ENCODE data around the gene LOC101059915.

LOC101059915 gene

GRCh38 chrX:71667328-71668247 lies at the start of gene LOC101059915:
TSS of gene LOC101059915 (plus strand) at chrX:71667546.
- H3K4me3 Mint-ChIP-seq, result no peak within 1 kb of the TSS
- H3K9me3 Mint-ChIP-seq, result no peaks in the 10 kb centered on the region
- H3K4me1 Mint-ChIP-seq, result peaks cover 14 to 33% (median 29%) of the 10 kb centered on the region in 4 donors
- H3K27ac Mint-ChIP-seq, result no peak within 1 kb of the TSS
- POLR2A ChIA-PET, result interaction anchor here (0.6 kb wide), 2 partner anchors 103 to 275 kb away, joined by 3 read pairs; no protein-coding TSS in a partner anchor
- DNase-seq (no peak), ATAC-seq (no peak)
- no peaks in the 10 kb centered on the region for H3K36me3 Mint-ChIP-seq
- peaks cover 0 to 4% (median 0%) of the 10 kb centered on the region in 5 donors for H3K27me3 Mint-ChIP-seq

DNA sequence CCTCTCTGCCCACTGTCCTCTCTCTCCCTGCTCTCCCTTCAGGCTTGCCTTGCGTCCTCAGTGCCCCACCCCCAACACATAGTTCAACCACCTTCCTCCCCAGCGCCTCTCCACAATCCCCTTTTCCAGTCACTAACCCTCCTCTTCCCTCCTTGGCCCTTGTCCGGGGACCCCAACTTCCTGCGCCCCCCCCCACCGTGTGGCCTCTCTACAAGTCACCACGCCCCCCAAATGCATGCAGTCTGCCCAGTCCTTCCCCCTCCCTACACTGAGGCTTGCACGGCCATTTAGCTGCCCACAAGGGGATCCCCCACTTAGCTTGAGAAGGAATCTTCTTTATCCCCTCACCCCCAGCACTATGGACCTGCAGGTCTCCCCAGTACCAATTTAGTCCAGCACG lies 49.6 kb upstream of the LOC101059915 start:
- peaks cover 22 to 69% (median 68%) of the 10 kb centered on the region in 4 donors for H3K4me1 Mint-ChIP-seq
- no peaks in the 10 kb centered on the region for H3K27me3 Mint-ChIP-seq
- ATAC-seq (no peak), DNase-seq (no peak)
- peaks cover 3 to 30% (median 10%) of the 10 kb centered on the region in 3 donors for H3K36me3 Mint-ChIP-seq
- no peaks in the 10 kb centered on the region for H3K9me3 Mint-ChIP-seq
- peak overlapping the region; percentile 83 to 95 (median 86) for H3K4me3 Mint-ChIP-seq
- POLR2A ChIA-PET, result interaction anchor here (1.2 to 5.0 kb wide), 9 partner anchors 8 to 104 kb away, joined by 3 to 33 read pairs (median 4); partner anchors contain the start of gene OGT
- peak overlapping the region; percentile 80 to 96 (median 92) for H3K27ac Mint-ChIP-seq

- peak in 7 of 10 donors; percentile 20 to 68 (median 42) for DNase-seq
- peaks cover 3 to 25% (median 10%) of the 10 kb centered on the region in 3 donors for H3K36me3 Mint-ChIP-seq
- POLR2A ChIA-PET, result interaction anchor here (1.2 to 5.0 kb wide), 8 partner anchors 7 to 105 kb away, joined by 3 to 33 read pairs (median 4); partner anchors contain the start of gene OGT
- peak within 1 kb of the TSS; percentile 83 to 95 (median 86) for H3K4me3 Mint-ChIP-seq
- peak; percentile 48 to 57 for ATAC-seq
- no peaks in the 10 kb centered on the region for H3K27me3 Mint-ChIP-seq
- H3K9me3 Mint-ChIP-seq, result no peaks in the 10 kb centered on the region
- H3K4me1 Mint-ChIP-seq, result peaks cover 26 to 75% (median 74%) of the 10 kb centered on the region in 4 donors
- H3K27ac Mint-ChIP-seq, result peak within 1 kb of the TSS; percentile 80 to 96 (median 93)
Observed at GRCh38 chrX:71618303-71618721, 49.0 kb upstream of the LOC101059915 start, which contains the start of gene CXCR3. TSS of gene CXCR3 (minus strand) at chrX:71618511. CDS start at chrX:71618449, 62 bp downstream.

DNA sequence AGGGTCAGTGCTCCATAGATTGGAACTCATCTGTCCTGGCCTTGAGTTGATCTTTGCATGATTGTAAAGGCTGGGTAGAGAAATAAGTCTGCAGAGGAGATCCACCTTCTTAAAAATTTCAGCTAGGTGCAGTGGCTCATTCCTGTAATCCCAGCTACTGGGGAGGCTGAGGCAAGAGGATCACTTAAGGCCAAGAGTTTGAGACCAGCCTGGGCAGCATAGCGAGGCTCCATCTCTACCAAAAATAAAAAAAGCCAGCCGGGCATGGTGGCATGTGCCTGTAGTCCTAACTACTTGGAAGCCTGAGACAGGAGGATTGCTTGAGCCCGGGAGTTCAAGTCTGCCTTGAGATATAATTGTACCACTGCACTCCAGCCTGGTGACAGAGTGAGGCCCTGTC lies 48.6 kb upstream of the LOC101059915 start:
- peaks cover 3 to 20% (median 10%) of the 10 kb centered on the region in 3 donors for H3K36me3 Mint-ChIP-seq
- ATAC-seq (no peak), DNase-seq (no peak)
- POLR2A ChIA-PET, result interaction anchor here (1.2 to 5.0 kb wide), 6 partner anchors 8 to 105 kb away, joined by 4 to 33 read pairs (median 5); partner anchors contain the start of gene OGT
- peaks cover 28 to 80% (median 77%) of the 10 kb centered on the region in 4 donors for H3K4me1 Mint-ChIP-seq
- peak overlapping the region; percentile 80 to 96 (median 93) for H3K27ac Mint-ChIP-seq
- peak overlapping the region; percentile 83 to 95 (median 86) for H3K4me3 Mint-ChIP-seq
- H3K27me3 Mint-ChIP-seq, result no peaks in the 10 kb centered on the region
- H3K9me3 Mint-ChIP-seq, result no peaks in the 10 kb centered on the region

DNA sequence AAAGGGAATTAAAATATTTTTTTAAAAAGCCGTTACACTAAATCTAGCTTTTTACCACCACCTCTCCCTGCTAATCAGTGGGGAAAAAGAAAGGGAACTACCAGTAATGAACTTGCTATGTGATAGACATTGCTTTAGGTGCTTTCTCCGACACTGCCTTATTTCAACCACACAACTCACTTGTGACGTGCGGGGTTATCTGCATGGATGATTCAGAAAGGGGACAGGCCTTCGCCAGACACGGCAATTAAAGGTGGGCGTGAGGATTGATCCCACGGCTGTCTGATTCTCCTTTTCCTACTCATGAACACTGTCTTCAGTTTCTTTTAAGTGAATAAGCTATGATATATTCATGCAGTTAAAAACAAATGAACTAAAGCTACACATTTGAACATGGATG lies 48.2 kb upstream of the LOC101059915 start:
- peak overlapping the region; percentile 80 to 96 (median 93) for H3K27ac Mint-ChIP-seq
- H3K36me3 Mint-ChIP-seq, result peaks cover 3 to 17% (median 10%) of the 10 kb centered on the region in 3 donors
- ATAC-seq (peak; percentile 22 to 67), DNase-seq (peak in 6 of 10 donors; percentile 37 to 68 (median 44))
- H3K4me3 Mint-ChIP-seq, result peak overlapping the region; percentile 83 to 95 (median 86)
- H3K9me3 Mint-ChIP-seq, result no peaks in the 10 kb centered on the region
- peaks cover 28 to 84% (median 80%) of the 10 kb centered on the region in 4 donors for H3K4me1 Mint-ChIP-seq
- no peaks in the 10 kb centered on the region for H3K27me3 Mint-ChIP-seq
- POLR2A ChIA-PET, result interaction anchor here (1.4 to 5.0 kb wide), 4 partner anchors 12 to 86 kb away, joined by 4 to 32 read pairs (median 12); partner anchors contain the start of gene OGT

GRCh38 chrX:71619986-71620385 lies 47.4 kb upstream of the LOC101059915 start:
- Mint-ChIP-seq H3K4me1 (peaks cover 28 to 81% (median 79%) of the 10 kb centered on the region in 4 donors), H3K9me3 (no peaks in the 10 kb centered on the region), H3K27me3 (no peaks in the 10 kb centered on the region), H3K4me3 (peak overlapping the region in 3 of 10 donors; percentile 31 to 86 (median 43)), H3K36me3 (peaks cover 2 to 12% (median 8%) of the 10 kb centered on the region in 3 donors), H3K27ac (peak overlapping the region; percentile 60 to 96 (median 94))
- ATAC-seq (no peak), DNase-seq (no peak)
- POLR2A ChIA-PET, result interaction anchor here (4.1 to 5.0 kb wide), 2 partner anchors 13 to 87 kb away, joined by 17 to 32 read pairs; partner anchors contain the start of gene OGT

- Mint-ChIP-seq H3K9me3 (no peaks in the 10 kb centered on the region), H3K4me1 (peaks cover 18 to 73% (median 66%) of the 10 kb centered on the region in 4 donors), H3K27ac (peak overlapping the region; percentile 10 to 95 (median 90)), H3K27me3 (no peaks in the 10 kb centered on the region), H3K4me3 (peak overlapping the region in 6 of 10 donors; percentile 14 to 86 (median 46)), H3K36me3 (peaks cover 0 to 4% (median 0%) of the 10 kb centered on the region in 3 donors)
- POLR2A ChIA-PET, result interaction anchor here (4.1 kb wide), 1 partner anchor 15 kb away, joined by 17 read pairs; no protein-coding TSS in a partner anchor
- DNase-seq (no peak), ATAC-seq (no peak)
Observed at GRCh38 chrX:71621603-71622002, 45.7 kb upstream of the LOC101059915 start.

GRCh38 chrX:71622032-71622575 lies 45.2 kb upstream of the LOC101059915 start:
- H3K9me3 Mint-ChIP-seq, result no peaks in the 10 kb centered on the region
- peak overlapping the region in 6 of 10 donors; percentile 15 to 86 (median 70) for H3K4me3 Mint-ChIP-seq

GRCh38 chrX:71622576-71623450 lies 44.5 kb upstream of the LOC101059915 start:
- no peaks in the 10 kb centered on the region for H3K9me3 Mint-ChIP-seq
- peak in 9 of 10 donors; percentile 17 to 75 (median 53) for DNase-seq
- H3K36me3 Mint-ChIP-seq, result no peaks in the 10 kb centered on the region
- peak overlapping the region; percentile 20 to 86 (median 64) for H3K4me3 Mint-ChIP-seq
- H3K4me1 Mint-ChIP-seq, result peaks cover 18 to 61% (median 57%) of the 10 kb centered on the region in 4 donors
- H3K27ac Mint-ChIP-seq, result peak overlapping the region; percentile 87 to 95 (median 91)
- ATAC-seq, result peak; percentile 51 to 59
- H3K27me3 Mint-ChIP-seq, result no peaks in the 10 kb centered on the region
- POLR2A ChIA-PET, result interaction anchor here (0.8 to 4.1 kb wide), 4 partner anchors 11 to 548 kb away, joined by 3 to 17 read pairs (median 4); partner anchors contain the start of gene OGT

More at GRCh38 chrX:71622032-71622575, 45.2 kb upstream of the LOC101059915 start:
- Mint-ChIP-seq H3K27ac (peak overlapping the region; percentile 87 to 95 (median 91)), H3K27me3 (no peaks in the 10 kb centered on the region), H3K4me1 (peaks cover 18 to 68% (median 61%) of the 10 kb centered on the region in 4 donors), H3K36me3 (no peaks in the 10 kb centered on the region)
- peak in 1 of 2 donors; percentile 6 for ATAC-seq
- DNase-seq, result no peak
- POLR2A ChIA-PET, result interaction anchor here (1.0 to 4.1 kb wide), 2 partner anchors 15 to 89 kb away, joined by 3 to 17 read pairs; partner anchors contain the start of gene OGT

- DNase-seq, result no peak
Observed at GRCh38 chrX:71623714-71624113, 43.6 kb upstream of the LOC101059915 start.

DNA sequence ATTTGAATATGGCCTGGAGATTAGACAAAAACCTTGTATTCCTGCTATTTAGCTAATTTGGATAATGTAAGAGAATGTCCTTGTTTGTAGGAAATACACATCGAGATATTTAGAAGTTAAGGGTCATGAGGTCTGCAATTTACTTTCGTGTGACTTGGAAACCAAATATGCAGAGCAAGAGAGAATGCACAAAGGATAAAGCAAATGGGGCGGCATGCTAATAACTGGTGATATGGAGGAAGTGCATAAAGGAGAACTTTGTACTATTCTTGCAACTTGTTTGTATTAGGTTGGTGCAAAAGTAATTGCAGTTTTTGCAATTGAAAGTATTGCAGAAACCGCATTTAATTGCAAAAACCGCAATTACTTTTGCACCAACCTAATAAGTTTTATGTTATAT lies 41.9 kb upstream of the LOC101059915 start:
- no peaks in the 10 kb centered on the region for H3K9me3 Mint-ChIP-seq
- H3K36me3 Mint-ChIP-seq, result no peaks in the 10 kb centered on the region
- POLR2A ChIA-PET, result interaction anchor here (0.7 to 1.5 kb wide), 2 partner anchors 8 to 14 kb away, joined by 3 to 4 read pairs; no protein-coding TSS in a partner anchor
- no peak overlapping the region for H3K4me3 Mint-ChIP-seq
- H3K27me3 Mint-ChIP-seq, result no peaks in the 10 kb centered on the region
- no peak for ATAC-seq
- DNase-seq, result no peak
- H3K4me1 Mint-ChIP-seq, result peaks cover 14 to 51% (median 41%) of the 10 kb centered on the region in 4 donors
- H3K27ac Mint-ChIP-seq, result no peak overlapping the region

More at GRCh38 chrX:71623714-71624113, 43.6 kb upstream of the LOC101059915 start:
- no peak for ATAC-seq
- Mint-ChIP-seq H3K36me3 (no peaks in the 10 kb centered on the region), H3K4me3 (peak overlapping the region in 8 of 10 donors; percentile 10 to 76 (median 66)), H3K27me3 (no peaks in the 10 kb centered on the region), H3K4me1 (peaks cover 18 to 56% (median 50%) of the 10 kb centered on the region in 4 donors), H3K9me3 (no peaks in the 10 kb centered on the region), H3K27ac (peak overlapping the region; percentile 47 to 95 (median 88))
- POLR2A ChIA-PET, result interaction anchor here (1.0 kb wide), 1 partner anchor 10 kb away, joined by 4 read pairs; no protein-coding TSS in a partner anchor
